HL-60 (cell line): ENCODE results near the gene FAM53B.

Experiments
- GABPA ChIP-seq: IDR thresholded peaks from 2 replicates; pipeline ENCODE4 v1.6.1; 2012; ENCODE audit warnings: low read depth
- POLR2AphosphoS5 ChIP-seq: IDR thresholded peaks from 2 replicates; pipeline ENCODE4 v1.6.1; 2012; ENCODE audit warnings: low read depth
- SPI1 ChIP-seq: IDR thresholded peaks from 2 replicates; pipeline ENCODE4 v1.6.1; 2012; ENCODE audit warnings: low read depth, mild to moderate bottlenecking, borderline replicate concordance
- TF ChIP-seq, protein P1 (sequence below): IDR thresholded peaks from one replicate; pipeline ENCODE4 v1.5.1; 2011; ENCODE audit warnings: low read length, control low read depth, inconsistent platforms; ENCODE audit not compliant: insufficient read depth
- TF ChIP-seq, protein P2 (sequence below): IDR thresholded peaks from 2 replicates; pipeline ENCODE4 v1.6.1; 2012; ENCODE audit warnings: low read depth; ENCODE audit not compliant: insufficient replicate concordance

DNA sequence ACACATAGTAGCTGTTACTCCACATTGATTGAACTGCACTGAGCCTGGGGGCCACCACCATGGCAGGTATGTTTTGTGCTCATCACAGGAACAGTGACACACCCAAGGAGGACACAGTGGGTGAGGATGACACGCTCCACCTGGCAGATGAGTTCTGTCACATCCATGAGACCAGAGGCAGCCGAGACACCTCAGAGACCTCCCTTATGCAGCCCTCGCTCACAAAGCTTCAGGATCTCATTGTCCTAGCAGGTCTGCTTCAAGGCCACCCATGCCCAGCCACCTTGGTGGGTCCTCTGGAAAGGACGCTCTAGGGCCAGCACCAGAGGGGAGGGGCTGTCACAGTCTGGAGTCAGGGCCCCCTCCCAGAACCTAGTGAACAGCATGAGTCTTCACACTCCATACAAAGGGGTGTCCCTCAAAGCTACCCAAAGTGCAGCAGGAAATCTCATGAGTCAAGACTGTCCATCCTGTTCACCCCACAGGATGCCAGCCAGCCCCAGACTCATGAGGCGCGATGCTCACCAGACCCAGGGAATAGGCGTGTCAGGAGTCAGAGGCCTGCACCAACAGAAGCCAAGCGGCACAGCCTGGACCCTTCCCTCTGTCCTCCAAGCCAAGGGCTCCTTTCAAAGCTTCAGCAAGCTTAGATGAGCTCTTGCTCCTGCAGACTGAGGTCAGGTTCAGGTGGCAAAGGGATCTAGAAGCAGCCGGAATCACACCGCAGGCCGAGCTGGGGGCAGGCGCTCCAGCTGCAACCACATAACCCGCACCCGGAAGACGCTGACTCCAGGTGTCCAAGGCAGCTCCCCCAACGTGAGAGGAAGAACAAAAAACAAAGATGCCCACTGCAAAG is 9.6 kb downstream of the FAM53B start:
- TF ChIP-seq POLR2AphosphoS5 = no peak; the same call in 1 of the 2 replicates
- TF ChIP-seq, protein P1, sequence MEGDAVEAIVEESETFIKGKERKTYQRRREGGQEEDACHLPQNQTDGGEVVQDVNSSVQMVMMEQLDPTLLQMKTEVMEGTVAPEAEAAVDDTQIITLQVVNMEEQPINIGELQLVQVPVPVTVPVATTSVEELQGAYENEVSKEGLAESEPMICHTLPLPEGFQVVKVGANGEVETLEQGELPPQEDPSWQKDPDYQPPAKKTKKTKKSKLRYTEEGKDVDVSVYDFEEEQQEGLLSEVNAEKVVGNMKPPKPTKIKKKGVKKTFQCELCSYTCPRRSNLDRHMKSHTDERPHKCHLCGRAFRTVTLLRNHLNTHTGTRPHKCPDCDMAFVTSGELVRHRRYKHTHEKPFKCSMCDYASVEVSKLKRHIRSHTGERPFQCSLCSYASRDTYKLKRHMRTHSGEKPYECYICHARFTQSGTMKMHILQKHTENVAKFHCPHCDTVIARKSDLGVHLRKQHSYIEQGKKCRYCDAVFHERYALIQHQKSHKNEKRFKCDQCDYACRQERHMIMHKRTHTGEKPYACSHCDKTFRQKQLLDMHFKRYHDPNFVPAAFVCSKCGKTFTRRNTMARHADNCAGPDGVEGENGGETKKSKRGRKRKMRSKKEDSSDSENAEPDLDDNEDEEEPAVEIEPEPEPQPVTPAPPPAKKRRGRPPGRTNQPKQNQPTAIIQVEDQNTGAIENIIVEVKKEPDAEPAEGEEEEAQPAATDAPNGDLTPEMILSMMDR = no peak
- TF ChIP-seq, protein P2, sequence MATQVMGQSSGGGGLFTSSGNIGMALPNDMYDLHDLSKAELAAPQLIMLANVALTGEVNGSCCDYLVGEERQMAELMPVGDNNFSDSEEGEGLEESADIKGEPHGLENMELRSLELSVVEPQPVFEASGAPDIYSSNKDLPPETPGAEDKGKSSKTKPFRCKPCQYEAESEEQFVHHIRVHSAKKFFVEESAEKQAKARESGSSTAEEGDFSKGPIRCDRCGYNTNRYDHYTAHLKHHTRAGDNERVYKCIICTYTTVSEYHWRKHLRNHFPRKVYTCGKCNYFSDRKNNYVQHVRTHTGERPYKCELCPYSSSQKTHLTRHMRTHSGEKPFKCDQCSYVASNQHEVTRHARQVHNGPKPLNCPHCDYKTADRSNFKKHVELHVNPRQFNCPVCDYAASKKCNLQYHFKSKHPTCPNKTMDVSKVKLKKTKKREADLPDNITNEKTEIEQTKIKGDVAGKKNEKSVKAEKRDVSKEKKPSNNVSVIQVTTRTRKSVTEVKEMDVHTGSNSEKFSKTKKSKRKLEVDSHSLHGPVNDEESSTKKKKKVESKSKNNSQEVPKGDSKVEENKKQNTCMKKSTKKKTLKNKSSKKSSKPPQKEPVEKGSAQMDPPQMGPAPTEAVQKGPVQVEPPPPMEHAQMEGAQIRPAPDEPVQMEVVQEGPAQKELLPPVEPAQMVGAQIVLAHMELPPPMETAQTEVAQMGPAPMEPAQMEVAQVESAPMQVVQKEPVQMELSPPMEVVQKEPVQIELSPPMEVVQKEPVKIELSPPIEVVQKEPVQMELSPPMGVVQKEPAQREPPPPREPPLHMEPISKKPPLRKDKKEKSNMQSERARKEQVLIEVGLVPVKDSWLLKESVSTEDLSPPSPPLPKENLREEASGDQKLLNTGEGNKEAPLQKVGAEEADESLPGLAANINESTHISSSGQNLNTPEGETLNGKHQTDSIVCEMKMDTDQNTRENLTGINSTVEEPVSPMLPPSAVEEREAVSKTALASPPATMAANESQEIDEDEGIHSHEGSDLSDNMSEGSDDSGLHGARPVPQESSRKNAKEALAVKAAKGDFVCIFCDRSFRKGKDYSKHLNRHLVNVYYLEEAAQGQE = no peak
- TF ChIP-seq GABPA = no peak
- TF ChIP-seq SPI1 = no peak
